ENCODE measurements around the gene KIR2DL1. TPM values are rescaled to one million over a fixed set of nuclear protein-coding genes. Genes with fewer than 3 reads are reported as not detected.
"Not testable (repeated sequence)": the region's sequence is repeated elsewhere in the genome, so short reads cannot be mapped to it uniquely, and the experiment has no call there.

KIR2DL1 gene
- total RNA-seq, 1 donor from 2014 or later = not detected

- peaks cover 24% of the 10 kb centered on the region for H3K36me3 Mint-ChIP-seq (ENCODE audit: unreplicated experiment)
- not testable (repeated sequence) for H3K4me3 Mint-ChIP-seq (ENCODE audit: unreplicated experiment); DNase-seq; H3K27me3 Mint-ChIP-seq (ENCODE audit: unreplicated experiment); H3K4me1 Mint-ChIP-seq (ENCODE audit: low read depth, unreplicated experiment); H3K27ac Mint-ChIP-seq (ENCODE audit: unreplicated experiment)
- H3K9me3 Mint-ChIP-seq (ENCODE audit: unreplicated experiment) = peaks cover 18% of the 10 kb centered on the region
Observed at GRCh38 chr19:54771018-54771960, 1.7 kb downstream of the KIR2DL1 start.

- not testable (repeated sequence) for H3K27me3 Mint-ChIP-seq (ENCODE audit: unreplicated experiment); H3K4me3 Mint-ChIP-seq (ENCODE audit: unreplicated experiment); H3K4me1 Mint-ChIP-seq (ENCODE audit: low read depth, unreplicated experiment); H3K27ac Mint-ChIP-seq (ENCODE audit: unreplicated experiment); DNase-seq
- H3K9me3 Mint-ChIP-seq (ENCODE audit: unreplicated experiment) = peaks cover 16% of the 10 kb centered on the region
- H3K36me3 Mint-ChIP-seq (ENCODE audit: unreplicated experiment) = peaks cover 20% of the 10 kb centered on the region
Observed at GRCh38 chr19:54772666-54773065, 3.1 kb downstream of the KIR2DL1 start.

GRCh38 chr19:54775095-54775815, 5.7 kb downstream of the KIR2DL1 start:
- H3K4me3 Mint-ChIP-seq (ENCODE audit: unreplicated experiment); H3K27me3 Mint-ChIP-seq (ENCODE audit: unreplicated experiment); H3K27ac Mint-ChIP-seq (ENCODE audit: unreplicated experiment); H3K4me1 Mint-ChIP-seq (ENCODE audit: low read depth, unreplicated experiment); DNase-seq: not testable (repeated sequence)
- H3K36me3 Mint-ChIP-seq (ENCODE audit: unreplicated experiment) = peaks cover 15% of the 10 kb centered on the region
- H3K9me3 Mint-ChIP-seq (ENCODE audit: unreplicated experiment) = peaks cover 13% of the 10 kb centered on the region

GRCh38 chr19:54775830-54776229, 6.2 kb downstream of the KIR2DL1 start:
- not testable (repeated sequence) for DNase-seq; H3K27me3 Mint-ChIP-seq (ENCODE audit: unreplicated experiment); H3K4me3 Mint-ChIP-seq (ENCODE audit: unreplicated experiment); H3K4me1 Mint-ChIP-seq (ENCODE audit: low read depth, unreplicated experiment); H3K27ac Mint-ChIP-seq (ENCODE audit: unreplicated experiment)
- peaks cover 11% of the 10 kb centered on the region for H3K9me3 Mint-ChIP-seq (ENCODE audit: unreplicated experiment)
- H3K36me3 Mint-ChIP-seq (ENCODE audit: unreplicated experiment) = peaks cover 14% of the 10 kb centered on the region

DNA sequence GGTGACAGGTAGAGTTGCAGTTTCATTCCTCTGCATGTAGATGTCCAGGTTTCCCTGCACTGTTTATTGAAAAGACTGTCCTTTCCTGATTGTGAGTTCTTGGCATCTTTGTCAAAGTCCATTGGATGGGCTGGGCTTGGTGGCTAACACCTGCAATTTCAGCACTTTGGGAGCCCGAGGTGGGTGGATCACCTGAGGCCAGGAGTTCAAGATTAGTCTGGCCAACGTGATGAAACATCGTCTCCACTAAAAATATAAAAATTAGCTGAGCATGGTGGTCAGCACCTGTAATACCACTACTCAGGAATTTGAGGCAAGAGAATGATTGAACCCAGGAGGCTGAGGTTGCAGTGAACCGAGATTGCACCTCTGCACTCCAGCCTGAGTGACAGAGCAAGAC, 8.3 kb downstream of the KIR2DL1 start:
- H3K9me3 Mint-ChIP-seq (ENCODE audit: unreplicated experiment) = peaks cover 13% of the 10 kb centered on the region
- not testable (repeated sequence) for H3K4me3 Mint-ChIP-seq (ENCODE audit: unreplicated experiment); DNase-seq; H3K36me3 Mint-ChIP-seq (ENCODE audit: unreplicated experiment); H3K4me1 Mint-ChIP-seq (ENCODE audit: low read depth, unreplicated experiment); H3K27ac Mint-ChIP-seq (ENCODE audit: unreplicated experiment); H3K27me3 Mint-ChIP-seq (ENCODE audit: unreplicated experiment)

GRCh38 chr19:54778896-54779295, 9.3 kb downstream of the KIR2DL1 start:
- not testable (repeated sequence) for H3K36me3 Mint-ChIP-seq (ENCODE audit: unreplicated experiment)

GRCh38 chr19:54782916-54783315, 13.3 kb downstream of the KIR2DL1 start:
- H3K4me1 Mint-ChIP-seq (ENCODE audit: low read depth, unreplicated experiment); H3K27me3 Mint-ChIP-seq (ENCODE audit: unreplicated experiment); DNase-seq; H3K4me3 Mint-ChIP-seq (ENCODE audit: unreplicated experiment); H3K36me3 Mint-ChIP-seq (ENCODE audit: unreplicated experiment); H3K27ac Mint-ChIP-seq (ENCODE audit: unreplicated experiment): not testable (repeated sequence)
- peaks cover 15% of the 10 kb centered on the region for H3K9me3 Mint-ChIP-seq (ENCODE audit: unreplicated experiment)

More at GRCh38 chr19:54778896-54779295, 9.3 kb downstream of the KIR2DL1 start:
- H3K27me3 Mint-ChIP-seq (ENCODE audit: unreplicated experiment); H3K4me1 Mint-ChIP-seq (ENCODE audit: low read depth, unreplicated experiment); H3K4me3 Mint-ChIP-seq (ENCODE audit: unreplicated experiment); H3K27ac Mint-ChIP-seq (ENCODE audit: unreplicated experiment); DNase-seq: not testable (repeated sequence)
- peaks cover 14% of the 10 kb centered on the region for H3K9me3 Mint-ChIP-seq (ENCODE audit: unreplicated experiment)

DNA sequence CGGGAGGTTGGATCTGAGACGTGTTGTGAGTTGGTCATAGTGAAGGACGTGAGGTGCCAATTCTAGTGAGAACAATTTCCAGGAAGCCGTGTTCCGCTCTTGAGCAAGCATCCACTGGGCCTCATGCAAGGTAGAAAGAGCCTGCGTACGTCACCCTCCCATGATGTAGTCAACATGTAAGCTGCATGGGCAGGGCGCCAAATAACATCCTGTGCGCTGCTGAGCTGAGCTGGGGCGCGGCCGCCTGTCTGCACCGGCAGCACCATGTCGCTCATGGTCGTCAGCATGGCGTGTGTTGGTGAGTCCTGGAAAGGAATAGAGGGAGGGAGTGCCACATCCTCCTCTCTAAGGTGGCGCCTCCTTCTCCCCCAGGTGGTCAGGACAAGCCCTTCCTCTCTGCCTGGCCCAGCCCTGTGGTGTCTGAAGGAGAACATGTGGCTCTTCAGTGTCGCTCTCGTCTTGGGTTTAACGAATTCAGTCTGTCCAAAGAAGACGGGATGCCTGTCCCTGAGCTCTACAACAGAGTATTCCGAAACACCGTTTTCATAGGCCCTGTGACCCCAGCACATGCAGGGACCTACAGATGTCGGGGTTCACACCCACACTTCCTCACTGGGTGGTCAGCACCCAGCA, 16.6 kb downstream of the KIR2DL1 start:
- H3K36me3 Mint-ChIP-seq (ENCODE audit: unreplicated experiment) = peaks cover 10% of the 10 kb centered on the region

GRCh38 chr19:54788154-54788553, 18.6 kb downstream of the KIR2DL1 start:
- H3K4me3 Mint-ChIP-seq (ENCODE audit: unreplicated experiment); H3K27ac Mint-ChIP-seq (ENCODE audit: unreplicated experiment); H3K27me3 Mint-ChIP-seq (ENCODE audit: unreplicated experiment); H3K4me1 Mint-ChIP-seq (ENCODE audit: low read depth, unreplicated experiment); DNase-seq: not testable (repeated sequence)
- H3K9me3 Mint-ChIP-seq (ENCODE audit: unreplicated experiment) = peaks cover 18% of the 10 kb centered on the region
- H3K36me3 Mint-ChIP-seq (ENCODE audit: unreplicated experiment) = peaks cover 10% of the 10 kb centered on the region

More for the DNA sequence above, 16.6 kb downstream of the KIR2DL1 start:
- not testable (repeated sequence) for DNase-seq; H3K4me3 Mint-ChIP-seq (ENCODE audit: unreplicated experiment); H3K4me1 Mint-ChIP-seq (ENCODE audit: low read depth, unreplicated experiment); H3K27ac Mint-ChIP-seq (ENCODE audit: unreplicated experiment); H3K27me3 Mint-ChIP-seq (ENCODE audit: unreplicated experiment)
- peaks cover 15% of the 10 kb centered on the region for H3K9me3 Mint-ChIP-seq (ENCODE audit: unreplicated experiment)
